ENCODE data around the gene DPP7.
A peak's percentile ranks its signal among the peaks of the same experiment; 100 is the strongest.

The DPP7 gene

GRCh38 chr9:137079401-137079787 lies 35.1 kb downstream of the DPP7 start:
- in situ Hi-C loops (cut with MboI; ENCODE audit: low pct_unique_long_range_greater_than_20kb, low sequenced_read_pairs): no loop called here
- DNase-seq: no peak

GRCh38 chr9:137078701-137079400 lies 35.7 kb downstream of the DPP7 start:
- DNase-seq: no peak
- in situ Hi-C loops (cut with MboI; ENCODE audit: low pct_unique_long_range_greater_than_20kb, low sequenced_read_pairs): no loop called here

GRCh38 chr9:137077758-137078693 lies 36.5 kb downstream of the DPP7 start:
- DNase-seq: no peak
- in situ Hi-C loops (cut with MboI; ENCODE audit: low pct_unique_long_range_greater_than_20kb, low sequenced_read_pairs): no loop called here

- DNase-seq: no peak
- in situ Hi-C loops (cut with MboI; ENCODE audit: low pct_unique_long_range_greater_than_20kb, low sequenced_read_pairs): no loop called here
These were observed 37.4 kb downstream of the DPP7 start, which contains the start of gene UAP1L1 for GRCh38 chr9:137077010-137077747. Gene UAP1L1 (plus strand): TSS chr9:137077517. CDS start chr9:137077533, 16 bp downstream.

GRCh38 chr9:137076636-137077009 lies 37.9 kb downstream of the DPP7 start:
- DNase-seq: no peak
- in situ Hi-C loops (cut with MboI; ENCODE audit: low pct_unique_long_range_greater_than_20kb, low sequenced_read_pairs): no loop called here

GRCh38 chr9:137075275-137075775 lies 39.2 kb downstream of the DPP7 start:
- no peak for DNase-seq

GRCh38 chr9:137074657-137075274 lies 39.8 kb downstream of the DPP7 start:
- no peak for DNase-seq
- in situ Hi-C loops (cut with MboI; ENCODE audit: low pct_unique_long_range_greater_than_20kb, low sequenced_read_pairs): no loop called here

More at GRCh38 chr9:137075275-137075775, 39.2 kb downstream of the DPP7 start:
- in situ Hi-C loops (cut with MboI; ENCODE audit: low pct_unique_long_range_greater_than_20kb, low sequenced_read_pairs): no loop called here

- no peak for DNase-seq
- in situ Hi-C loops (cut with MboI; ENCODE audit: low pct_unique_long_range_greater_than_20kb, low sequenced_read_pairs): no loop called here
These were observed 40.5 kb downstream of the DPP7 start for GRCh38 chr9:137073992-137074399.

GRCh38 chr9:137071282-137071681 lies 43.3 kb downstream of the DPP7 start:
- in situ Hi-C loops (cut with MboI; ENCODE audit: low pct_unique_long_range_greater_than_20kb, low sequenced_read_pairs): no loop called here

GRCh38 chr9:137070906-137071275 lies 43.6 kb downstream of the DPP7 start:
- in situ Hi-C loops (cut with MboI; ENCODE audit: low pct_unique_long_range_greater_than_20kb, low sequenced_read_pairs): no loop called here
- DNase-seq: no peak

More at GRCh38 chr9:137071282-137071681, 43.3 kb downstream of the DPP7 start:
- no peak for DNase-seq

- in situ Hi-C loops (cut with MboI; ENCODE audit: low pct_unique_long_range_greater_than_20kb, low sequenced_read_pairs): no loop called here
- peak; percentile 98 for DNase-seq
These were observed 44.2 kb downstream of the DPP7 start, which contains the start of gene SAPCD2 for GRCh38 chr9:137070201-137070905. Gene SAPCD2 (minus strand): TSS chr9:137070557. CDS start chr9:137070460, 97 bp downstream.

- in situ Hi-C loops (cut with MboI; ENCODE audit: low pct_unique_long_range_greater_than_20kb, low sequenced_read_pairs): no loop called here
- no peak for DNase-seq
These were observed 44.9 kb downstream of the DPP7 start for GRCh38 chr9:137069508-137070091.

GRCh38 chr9:137068539-137069507 lies 45.7 kb downstream of the DPP7 start:
- in situ Hi-C loops (cut with MboI; ENCODE audit: low pct_unique_long_range_greater_than_20kb, low sequenced_read_pairs): no loop called here
- DNase-seq: no peak

GRCh38 chr9:137067860-137068538 lies 46.5 kb downstream of the DPP7 start:
- peak; percentile 91 for DNase-seq
- in situ Hi-C loops (cut with MboI; ENCODE audit: low pct_unique_long_range_greater_than_20kb, low sequenced_read_pairs): no loop called here

- DNase-seq: no peak
- in situ Hi-C loops (cut with MboI; ENCODE audit: low pct_unique_long_range_greater_than_20kb, low sequenced_read_pairs): no loop called here
These were observed 48.3 kb downstream of the DPP7 start for GRCh38 chr9:137066096-137066861.
